ENCODE data around the gene SCGB1A1.

SCGB1A1 gene

DNA sequence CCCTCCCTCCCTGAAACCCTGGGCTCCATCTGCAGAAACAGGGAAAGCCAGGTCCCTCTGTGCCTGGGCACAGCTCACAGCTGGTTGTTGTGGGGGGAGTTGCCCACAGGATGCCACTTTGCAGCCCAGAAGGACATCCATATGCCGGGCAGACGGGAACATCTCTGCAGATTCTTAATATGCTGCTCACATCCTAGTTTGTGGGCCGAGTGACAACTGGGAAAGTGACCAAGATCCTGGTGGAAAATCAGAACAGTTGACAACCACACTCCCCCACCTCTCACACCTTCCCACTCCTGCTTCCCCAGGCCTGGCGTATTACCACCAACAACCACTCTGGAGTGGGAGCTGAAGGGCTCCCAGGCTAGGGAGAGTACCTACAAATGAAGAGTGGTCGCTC lies 7.3 kb upstream of the SCGB1A1 start:
- no peaks in the 10 kb centered on the region for H3K36me3 ChIP-seq (ENCODE audit: control insufficient read depth, low read depth, low read length)
- no peak overlapping the region for H3K9ac ChIP-seq (ENCODE audit: low read length)
- no peaks in the 10 kb centered on the region for H3K27me3 ChIP-seq (ENCODE audit: control insufficient read depth, insufficient read depth, low read length)
- no peak overlapping the region for H3K27ac ChIP-seq (ENCODE audit: low read length)
- no peak overlapping the region for H3K4me3 ChIP-seq (ENCODE audit: low read length)
- H3K4me1 ChIP-seq (ENCODE audit: control insufficient read depth, low read depth, low read length): no peaks in the 10 kb centered on the region
- no peaks in the 10 kb centered on the region for H3K9me3 ChIP-seq (ENCODE audit: control insufficient read depth, low read depth, low read length)

DNA sequence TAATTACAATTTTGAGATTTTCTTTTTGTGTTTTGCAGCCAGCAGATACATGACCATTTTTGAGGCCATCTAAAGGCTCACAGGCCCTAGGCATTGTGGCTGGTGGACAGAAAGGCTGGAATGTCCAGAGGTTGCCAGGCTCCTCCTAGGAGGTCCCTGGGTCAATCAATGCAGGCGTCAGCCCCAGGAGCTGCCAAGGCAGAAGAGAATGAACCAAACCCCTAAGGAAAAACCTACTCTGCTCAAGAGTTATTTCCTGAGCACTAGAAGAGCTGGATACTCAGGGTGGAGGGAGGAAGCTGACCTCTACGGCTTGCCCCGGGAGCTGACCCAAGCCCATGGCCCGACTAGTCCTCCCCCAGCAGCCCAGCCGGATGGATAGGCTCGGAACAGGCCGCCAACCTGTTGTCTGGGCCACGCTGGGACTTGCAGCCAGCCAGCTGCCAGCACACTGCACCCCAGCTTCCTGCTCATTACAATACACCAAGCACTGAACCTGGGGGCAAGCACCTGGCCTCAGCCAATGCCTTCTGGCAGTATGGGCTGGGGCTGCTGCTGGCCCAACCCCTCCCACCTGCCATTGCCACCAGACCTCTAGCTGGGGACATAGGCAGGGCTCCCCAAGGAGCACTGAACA lies 5.7 kb upstream of the SCGB1A1 start:
- Histone ChIP-seq H3K9me3 (ENCODE audit: control insufficient read depth, low read depth, low read length) (no peaks in the 10 kb centered on the region), H3K4me1 (ENCODE audit: control insufficient read depth, low read depth, low read length) (no peaks in the 10 kb centered on the region), H3K9ac (ENCODE audit: low read length) (no peak overlapping the region), H3K4me3 (ENCODE audit: low read length) (no peak overlapping the region), H3K36me3 (ENCODE audit: control insufficient read depth, low read depth, low read length) (no peaks in the 10 kb centered on the region), H3K27ac (ENCODE audit: low read length) (no peak overlapping the region), H3K27me3 (ENCODE audit: control insufficient read depth, insufficient read depth, low read length) (no peaks in the 10 kb centered on the region)

DNA sequence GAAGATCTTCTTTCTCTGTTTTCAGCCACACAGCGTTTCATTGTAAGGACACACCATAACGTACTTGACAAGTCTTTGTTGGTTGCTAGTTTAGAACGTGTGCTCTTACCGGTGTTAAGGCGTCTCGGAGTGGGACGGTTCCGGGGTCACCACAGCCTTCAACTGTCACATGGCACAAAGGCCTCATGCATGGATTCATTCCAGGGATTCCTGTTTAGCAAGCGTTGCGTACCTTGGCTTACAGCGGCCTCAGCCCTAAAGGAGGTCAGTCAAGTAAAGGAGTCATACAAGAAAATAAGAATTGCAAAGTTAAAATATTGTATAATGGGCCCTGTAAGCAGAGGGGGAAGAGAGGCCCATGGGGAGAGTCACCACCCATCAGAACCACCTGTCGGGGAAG lies 2.2 kb upstream of the SCGB1A1 start:
- H3K9ac ChIP-seq (ENCODE audit: low read length): no peak overlapping the region
- no peak overlapping the region for H3K4me3 ChIP-seq (ENCODE audit: low read length)
- H3K27ac ChIP-seq (ENCODE audit: low read length): no peak overlapping the region
- no peaks in the 10 kb centered on the region for H3K9me3 ChIP-seq (ENCODE audit: control insufficient read depth, low read depth, low read length)
- no peaks in the 10 kb centered on the region for H3K36me3 ChIP-seq (ENCODE audit: control insufficient read depth, low read depth, low read length)
- no peaks in the 10 kb centered on the region for H3K27me3 ChIP-seq (ENCODE audit: control insufficient read depth, insufficient read depth, low read length)
- H3K4me1 ChIP-seq (ENCODE audit: control insufficient read depth, low read depth, low read length): no peaks in the 10 kb centered on the region

DNA sequence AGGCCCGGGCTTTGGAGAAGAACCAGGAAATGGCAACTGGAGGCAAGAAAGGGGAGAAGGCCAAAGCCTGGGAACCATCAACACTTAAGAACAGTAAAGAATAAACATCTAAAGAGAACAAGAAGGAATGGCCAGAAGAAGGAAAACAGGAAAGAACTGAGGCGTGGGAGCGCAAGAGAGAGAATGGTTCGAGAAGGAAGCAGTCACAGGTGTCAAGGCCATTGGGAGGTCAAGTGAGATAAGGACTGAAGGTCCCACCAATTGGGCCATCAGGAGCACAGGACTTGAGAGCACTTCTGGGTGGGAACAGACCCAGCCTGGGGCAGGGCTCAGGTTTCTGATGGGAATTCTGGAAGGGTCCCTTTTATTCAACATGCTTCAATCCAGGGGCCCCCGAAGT lies 697 bp upstream of the SCGB1A1 start:
- Histone ChIP-seq H3K9me3 (ENCODE audit: control insufficient read depth, low read depth, low read length) (no peaks in the 10 kb centered on the region), H3K27me3 (ENCODE audit: control insufficient read depth, insufficient read depth, low read length) (peaks cover 3% of the 10 kb centered on the region), H3K4me3 (ENCODE audit: low read length) (no peak overlapping the region), H3K9ac (ENCODE audit: low read length) (no peak overlapping the region), H3K4me1 (ENCODE audit: control insufficient read depth, low read depth, low read length) (no peaks in the 10 kb centered on the region), H3K27ac (ENCODE audit: low read length) (no peak overlapping the region), H3K36me3 (ENCODE audit: control insufficient read depth, low read depth, low read length) (no peaks in the 10 kb centered on the region)

DNA sequence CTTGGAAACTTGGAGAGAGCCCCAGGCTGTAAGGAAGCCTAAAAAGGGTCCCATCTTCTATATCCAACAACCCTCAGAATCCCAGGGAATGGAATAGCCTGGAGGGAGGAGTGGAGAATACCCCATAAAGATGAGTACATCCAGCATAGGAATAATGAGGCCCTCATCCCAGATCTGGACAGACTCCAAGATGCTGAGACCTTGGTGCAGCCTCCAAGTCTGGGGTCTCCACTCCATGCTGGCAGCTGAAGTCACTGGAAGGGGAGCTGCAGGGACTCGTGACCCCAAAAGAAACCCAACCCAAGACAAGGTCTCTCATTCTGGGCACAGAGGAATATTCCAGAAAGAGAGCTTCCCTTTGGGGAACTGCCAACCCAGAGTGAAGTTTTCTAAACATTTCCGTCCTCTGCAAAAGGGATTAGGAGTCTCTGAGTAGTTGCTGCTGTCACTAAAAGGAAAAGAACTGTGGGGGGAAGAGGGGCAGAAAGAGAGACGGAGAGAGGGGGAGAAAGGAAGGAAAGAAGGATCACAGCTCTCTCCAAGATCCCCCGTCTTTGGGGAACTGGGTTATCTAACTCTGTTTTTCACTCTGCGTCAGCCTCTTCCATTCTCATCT lies 589 bp downstream of the SCGB1A1 start:
- no peaks in the 10 kb centered on the region for H3K4me1 ChIP-seq (ENCODE audit: control insufficient read depth, low read depth, low read length)
- no peaks in the 10 kb centered on the region for H3K36me3 ChIP-seq (ENCODE audit: control insufficient read depth, low read depth, low read length)
- H3K27me3 ChIP-seq (ENCODE audit: control insufficient read depth, insufficient read depth, low read length): peaks cover 16% of the 10 kb centered on the region
- H3K27ac ChIP-seq (ENCODE audit: low read length): no peak overlapping the region
- H3K9me3 ChIP-seq (ENCODE audit: control insufficient read depth, low read depth, low read length): no peaks in the 10 kb centered on the region
- H3K9ac ChIP-seq (ENCODE audit: low read length): no peak overlapping the region
- no peak overlapping the region for H3K4me3 ChIP-seq (ENCODE audit: low read length)

DNA sequence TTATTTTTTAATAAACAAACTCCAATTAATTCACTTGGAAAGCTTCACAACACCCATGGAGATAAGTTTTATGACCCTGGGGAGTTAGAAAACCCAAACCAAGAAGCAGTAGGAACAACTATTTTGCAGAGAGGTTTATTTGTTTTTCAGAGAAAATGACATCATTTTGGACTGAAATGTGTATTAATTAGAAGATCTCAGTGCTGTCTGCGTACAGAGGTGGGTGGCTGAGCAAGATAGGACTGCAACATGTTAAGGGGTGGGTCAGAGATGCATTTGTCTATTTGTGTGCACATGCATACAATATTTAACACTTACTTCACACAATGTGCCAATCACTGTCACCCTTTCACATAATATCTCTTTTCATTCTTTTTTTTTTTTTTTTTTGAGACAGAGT lies 1.1 kb downstream of the SCGB1A1 start:
- Histone ChIP-seq H3K27ac (ENCODE audit: low read length) (no peak overlapping the region), H3K4me1 (ENCODE audit: control insufficient read depth, low read depth, low read length) (no peaks in the 10 kb centered on the region), H3K9me3 (ENCODE audit: control insufficient read depth, low read depth, low read length) (no peaks in the 10 kb centered on the region), H3K27me3 (ENCODE audit: control insufficient read depth, insufficient read depth, low read length) (peaks cover 18% of the 10 kb centered on the region), H3K4me3 (ENCODE audit: low read length) (no peak overlapping the region), H3K9ac (ENCODE audit: low read length) (no peak overlapping the region), H3K36me3 (ENCODE audit: control insufficient read depth, low read depth, low read length) (no peaks in the 10 kb centered on the region)

DNA sequence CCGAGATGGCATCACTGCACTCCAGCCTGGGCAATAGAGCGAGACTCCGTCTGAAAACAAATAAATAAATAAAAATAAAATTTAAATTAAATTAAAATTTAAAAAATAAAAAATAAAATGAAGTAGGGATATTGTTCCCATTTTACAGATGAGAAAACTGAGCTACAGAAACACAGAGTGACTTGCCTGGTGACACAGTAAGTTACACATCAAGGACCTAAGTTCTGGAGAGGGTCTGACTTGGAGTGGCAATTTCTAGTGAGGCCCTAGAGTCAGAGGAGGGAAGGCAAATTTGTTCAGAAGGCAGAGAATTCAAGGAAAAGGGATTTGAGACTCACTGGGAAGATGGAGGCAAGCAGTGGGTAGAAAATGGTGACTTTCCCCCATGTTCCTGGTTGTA lies 2.0 kb downstream of the SCGB1A1 start:
- H3K4me3 ChIP-seq (ENCODE audit: low read length): no peak overlapping the region
- H3K9me3 ChIP-seq (ENCODE audit: control insufficient read depth, low read depth, low read length): no peaks in the 10 kb centered on the region
- H3K9ac ChIP-seq (ENCODE audit: low read length): no peak overlapping the region
- no peaks in the 10 kb centered on the region for H3K36me3 ChIP-seq (ENCODE audit: control insufficient read depth, low read depth, low read length)
- H3K27me3 ChIP-seq (ENCODE audit: control insufficient read depth, insufficient read depth, low read length): peaks cover 18% of the 10 kb centered on the region
- H3K27ac ChIP-seq (ENCODE audit: low read length): no peak overlapping the region
- H3K4me1 ChIP-seq (ENCODE audit: control insufficient read depth, low read depth, low read length): no peaks in the 10 kb centered on the region

DNA sequence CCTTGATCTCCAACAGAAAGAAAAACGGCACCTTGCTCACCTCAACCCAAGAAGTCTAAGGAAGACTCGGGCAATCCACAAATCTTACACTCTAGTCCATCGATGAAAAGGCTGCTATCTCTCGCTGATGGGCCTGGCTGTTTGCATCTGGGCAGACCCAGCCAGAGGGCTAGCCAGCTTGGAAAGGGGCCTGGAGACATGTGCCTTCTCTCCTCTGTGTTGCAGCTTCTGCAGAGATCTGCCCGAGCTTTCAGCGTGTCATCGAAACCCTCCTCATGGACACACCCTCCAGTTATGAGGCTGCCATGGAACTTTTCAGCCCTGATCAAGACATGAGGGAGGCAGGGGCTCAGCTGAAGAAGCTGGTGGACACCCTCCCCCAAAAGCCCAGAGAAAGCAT lies 3.2 kb downstream of the SCGB1A1 start:
- Histone ChIP-seq H3K4me3 (ENCODE audit: low read length) (no peak overlapping the region), H3K36me3 (ENCODE audit: control insufficient read depth, low read depth, low read length) (no peaks in the 10 kb centered on the region), H3K27me3 (ENCODE audit: control insufficient read depth, insufficient read depth, low read length) (peaks cover 18% of the 10 kb centered on the region), H3K9ac (ENCODE audit: low read length) (no peak overlapping the region), H3K9me3 (ENCODE audit: control insufficient read depth, low read depth, low read length) (no peaks in the 10 kb centered on the region), H3K27ac (ENCODE audit: low read length) (no peak overlapping the region), H3K4me1 (ENCODE audit: control insufficient read depth, low read depth, low read length) (peaks cover 9% of the 10 kb centered on the region)

DNA sequence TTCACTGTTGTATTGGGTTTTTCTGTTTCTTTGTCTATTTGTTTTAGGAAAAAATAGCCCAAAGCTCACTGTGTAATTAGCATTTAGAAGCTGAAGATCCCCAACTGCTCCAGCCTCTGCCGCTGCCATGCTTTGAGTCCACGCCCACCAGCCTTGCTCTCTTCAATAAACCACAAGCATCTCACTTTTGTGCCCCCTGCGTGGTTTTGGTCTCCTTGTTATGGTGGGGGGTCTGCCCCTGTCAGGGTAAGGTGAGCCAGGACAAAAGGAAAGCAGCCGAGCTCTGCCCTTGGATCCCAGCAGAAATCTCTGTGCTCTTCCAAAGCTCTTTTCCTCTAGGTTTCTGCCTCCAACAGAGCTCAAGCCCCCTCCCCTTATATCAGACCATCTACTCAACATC lies 4.2 kb downstream of the SCGB1A1 start:
- Histone ChIP-seq H3K9me3 (ENCODE audit: control insufficient read depth, low read depth, low read length) (no peaks in the 10 kb centered on the region), H3K27ac (ENCODE audit: low read length) (no peak overlapping the region), H3K27me3 (ENCODE audit: control insufficient read depth, insufficient read depth, low read length) (peaks cover 18% of the 10 kb centered on the region), H3K9ac (ENCODE audit: low read length) (no peak overlapping the region), H3K4me3 (ENCODE audit: low read length) (no peak overlapping the region), H3K36me3 (ENCODE audit: control insufficient read depth, low read depth, low read length) (no peaks in the 10 kb centered on the region), H3K4me1 (ENCODE audit: control insufficient read depth, low read depth, low read length) (peaks cover 9% of the 10 kb centered on the region)

DNA sequence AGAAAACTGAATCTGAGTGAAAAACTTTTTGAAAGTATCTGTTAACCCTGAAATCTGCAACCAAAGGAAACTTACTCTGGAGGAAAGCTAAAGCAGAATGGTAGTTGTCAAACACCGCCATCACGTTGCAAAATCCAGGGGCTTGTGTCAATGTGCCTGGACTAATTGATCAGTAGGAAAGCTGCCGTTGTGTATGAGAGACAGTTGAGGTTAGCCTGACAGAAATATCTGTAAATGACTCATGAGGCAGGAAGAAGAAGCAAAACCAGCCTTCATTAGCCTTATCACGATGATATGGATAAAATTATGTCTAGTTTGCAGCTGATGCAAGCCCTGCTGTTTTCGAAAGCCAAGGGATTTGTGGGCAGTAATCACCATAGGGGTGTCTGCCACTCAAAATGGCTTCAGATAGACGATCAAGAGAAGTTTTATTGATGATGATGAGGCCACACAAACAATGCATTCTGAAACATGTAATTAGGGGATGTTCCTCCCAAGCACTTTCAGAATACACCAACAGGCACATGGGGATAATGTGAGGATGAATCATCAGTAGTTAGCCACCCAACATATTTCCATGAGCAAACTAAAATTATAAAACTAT lies 8.9 kb downstream of the SCGB1A1 start:
- H3K9me3 ChIP-seq (ENCODE audit: control insufficient read depth, low read depth, low read length): no peaks in the 10 kb centered on the region
- H3K9ac ChIP-seq (ENCODE audit: low read length): no peak overlapping the region
- H3K36me3 ChIP-seq (ENCODE audit: control insufficient read depth, low read depth, low read length): no peaks in the 10 kb centered on the region
- H3K4me3 ChIP-seq (ENCODE audit: low read length): no peak overlapping the region
- H3K27ac ChIP-seq (ENCODE audit: low read length): no peak overlapping the region
- peaks cover 9% of the 10 kb centered on the region for H3K4me1 ChIP-seq (ENCODE audit: control insufficient read depth, low read depth, low read length)
- H3K27me3 ChIP-seq (ENCODE audit: control insufficient read depth, insufficient read depth, low read length): peaks cover 18% of the 10 kb centered on the region

DNA sequence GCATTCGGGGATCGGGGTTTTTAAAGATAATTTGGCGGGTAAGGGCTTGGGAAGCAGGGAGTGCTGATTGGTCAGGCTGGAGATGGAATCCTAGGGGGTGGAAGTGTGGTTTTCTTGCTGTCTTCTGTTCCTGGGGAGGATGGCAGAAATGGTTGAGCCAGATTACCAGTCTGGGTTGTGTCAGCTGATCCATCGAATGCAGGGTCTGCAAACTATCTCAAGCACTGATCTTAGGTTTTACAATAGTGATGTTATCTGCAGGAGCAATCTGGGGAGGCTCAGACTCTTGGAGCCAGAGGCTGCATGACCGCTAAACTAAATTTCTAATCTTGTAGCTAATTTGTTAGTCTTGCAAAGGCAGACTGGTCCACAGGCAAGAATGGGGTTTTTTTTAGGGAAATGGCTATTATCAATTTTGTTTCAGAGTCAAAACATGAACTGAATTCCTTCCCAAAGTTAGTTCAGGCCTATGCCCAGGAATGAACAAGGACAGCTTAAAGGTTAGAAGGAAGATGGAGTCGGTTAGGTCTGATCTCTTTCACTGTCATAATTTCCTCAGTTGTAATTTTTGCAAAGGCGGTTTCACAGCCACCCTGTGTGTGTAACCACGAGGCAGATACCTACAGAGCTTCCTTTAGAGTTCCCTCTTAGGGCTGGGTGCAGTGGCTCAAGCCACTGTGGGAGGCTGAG lies 10.2 kb downstream of the SCGB1A1 start:
- Histone ChIP-seq H3K9ac (ENCODE audit: low read length) (no peak overlapping the region), H3K27ac (ENCODE audit: low read length) (no peak overlapping the region), H3K4me1 (ENCODE audit: control insufficient read depth, low read depth, low read length) (peaks cover 9% of the 10 kb centered on the region)

More for the DNA sequence above, 10.2 kb downstream of the SCGB1A1 start:
- Histone ChIP-seq H3K36me3 (ENCODE audit: control insufficient read depth, low read depth, low read length) (no peaks in the 10 kb centered on the region), H3K27me3 (ENCODE audit: control insufficient read depth, insufficient read depth, low read length) (peaks cover 6% of the 10 kb centered on the region), H3K4me3 (ENCODE audit: low read length) (no peak overlapping the region), H3K9me3 (ENCODE audit: control insufficient read depth, low read depth, low read length) (no peaks in the 10 kb centered on the region)
